Stimulated activated CD4-positive, alpha-beta T cell treated with anti-CD3 and anti-CD28 coated beads, Interleukin-1b, Interleukin-23, amount 100 ng/mL, for 24 hours (primary cell): Measurements from ENCODE around the gene KCNT1.
A peak's percentile ranks its signal among the peaks of the same experiment; 100 is the strongest.
"Not testable (repeated sequence)": the region's sequence is repeated elsewhere in the genome, so short reads cannot be mapped to it uniquely, and the experiment has no call there.

Experiments used
- DNase-seq, 4 experiments: peaks; one replicate each; pipeline ENCODE4 v3.0.0-alpha.2; 2020; ENCODE audit warnings: low read depth in 4 of 4, low spot score in 1 of 4

Gene KCNT1

GRCh38 chr9:135701959-135702721, at the start of gene KCNT1:
TSS of gene KCNT1 (plus strand) at chr9:135702185. CDS start at chr9:135702259, 74 bp downstream.
- peak; percentile 12 to 34 (median 28) for DNase-seq

GRCh38 chr9:135655317-135655716, 46.7 kb upstream of the KCNT1 start:
- no peak for DNase-seq

GRCh38 chr9:135657416-135657815, 44.6 kb upstream of the KCNT1 start:
- no peak for DNase-seq

- no peak for DNase-seq
Observed at GRCh38 chr9:135659252-135659651, 42.7 kb upstream of the KCNT1 start.

GRCh38 chr9:135660407-135660806, 41.6 kb upstream of the KCNT1 start:
- DNase-seq = no peak

- DNase-seq = no peak
Observed at GRCh38 chr9:135661816-135662560, 40.0 kb upstream of the KCNT1 start.

- DNase-seq = no peak
Observed at GRCh38 chr9:135662758-135663450, 39.1 kb upstream of the KCNT1 start, which contains the start of gene LCN9. TSS of gene LCN9 (plus strand) at chr9:135663309. CDS start at chr9:135663322, 13 bp downstream.

GRCh38 chr9:135663451-135663770, 38.6 kb upstream of the KCNT1 start:
- DNase-seq = no peak

GRCh38 chr9:135663857-135664256, 38.1 kb upstream of the KCNT1 start:
- DNase-seq = no peak

- DNase-seq = no peak
Observed at GRCh38 chr9:135664266-135664665, 37.7 kb upstream of the KCNT1 start.

GRCh38 chr9:135664801-135665794, 36.9 kb upstream of the KCNT1 start:
- DNase-seq = no peak

GRCh38 chr9:135665795-135666189, 36.2 kb upstream of the KCNT1 start:
- no peak for DNase-seq

GRCh38 chr9:135666534-135667462, 35.2 kb upstream of the KCNT1 start:
- no peak for DNase-seq

GRCh38 chr9:135667463-135668001, 34.5 kb upstream of the KCNT1 start:
- no peak for DNase-seq

GRCh38 chr9:135669018-135669417, 33.0 kb upstream of the KCNT1 start:
- DNase-seq = not testable (repeated sequence)

GRCh38 chr9:135669616-135670285, 32.2 kb upstream of the KCNT1 start:
- no peak for DNase-seq

- DNase-seq = no peak
Observed at GRCh38 chr9:135670721-135671590, 31.0 kb upstream of the KCNT1 start.

- no peak for DNase-seq
Observed at GRCh38 chr9:135671591-135672041, 30.4 kb upstream of the KCNT1 start.
